ENCODE measurements around the gene CALML4. TPM values are rescaled to one million over a fixed set of nuclear protein-coding genes. Genes with fewer than 3 reads are reported as not detected.
A peak's percentile ranks its signal among the peaks of the same experiment; 100 is the strongest.
"Not testable (repeated sequence)": the region's sequence is repeated elsewhere in the genome, so short reads cannot be mapped to it uniquely, and the experiment has no call there.

CALML4 gene
- total RNA-seq, 1 donor from 2014 or later, result 2.0 TPM

- DNase-seq, result no peak
Measured at GRCh38 chr15:68188647-68189046, 16.5 kb downstream of the CALML4 start.

GRCh38 chr15:68187559-68187958, 17.6 kb downstream of the CALML4 start:
- DNase-seq, result peak; percentile 25

GRCh38 chr15:68186671-68187397, 18.3 kb downstream of the CALML4 start:
- DNase-seq, result no peak

GRCh38 chr15:68184616-68185480, 20.3 kb downstream of the CALML4 start:
- DNase-seq, result no peak

- DNase-seq, result no peak
Measured at GRCh38 chr15:68183616-68184315, 21.4 kb downstream of the CALML4 start.

- no peak for DNase-seq
Measured at GRCh38 chr15:68177742-68178141, 27.4 kb downstream of the CALML4 start.

GRCh38 chr15:68176601-68177000, 28.5 kb downstream of the CALML4 start:
- DNase-seq, result no peak

GRCh38 chr15:68175526-68175925, 29.6 kb downstream of the CALML4 start:
- DNase-seq, result peak; percentile 39

GRCh38 chr15:68173119-68173518, 32.0 kb downstream of the CALML4 start:
- DNase-seq, result no peak

GRCh38 chr15:68172037-68172436, 33.1 kb downstream of the CALML4 start:
- DNase-seq, result not testable (repeated sequence)

- DNase-seq, result no peak
Measured at GRCh38 chr15:68166847-68167246, 38.3 kb downstream of the CALML4 start.

- no peak for DNase-seq
Measured at GRCh38 chr15:68163191-68163590, 41.9 kb downstream of the CALML4 start.

- DNase-seq, result peak; percentile 3
Measured at GRCh38 chr15:68158046-68158628, 47.0 kb downstream of the CALML4 start.

- no peak for DNase-seq
Measured at GRCh38 chr15:68157074-68157473, 48.1 kb downstream of the CALML4 start.

- DNase-seq, result peak; percentile 76
Measured at GRCh38 chr15:68154923-68155559, 50.1 kb downstream of the CALML4 start.

- DNase-seq, result no peak
Measured at GRCh38 chr15:68152342-68152741, 52.8 kb downstream of the CALML4 start.

GRCh38 chr15:68151277-68151676, 53.9 kb downstream of the CALML4 start:
- no peak for DNase-seq

- no peak for DNase-seq
Measured at GRCh38 chr15:68150187-68150586, 54.9 kb downstream of the CALML4 start.

GRCh38 chr15:68149059-68149458, 56.1 kb downstream of the CALML4 start:
- DNase-seq, result no peak

GRCh38 chr15:68148039-68148438, 57.1 kb downstream of the CALML4 start:
- no peak for DNase-seq

- DNase-seq, result no peak
Measured at GRCh38 chr15:68145706-68146105, 59.4 kb downstream of the CALML4 start.

GRCh38 chr15:68143785-68144184, 61.3 kb downstream of the CALML4 start:
- DNase-seq, result no peak

Measured in dermis blood vessel endothelial cell (primary cell).